ENCODE data around the gene STK35.

DNA sequence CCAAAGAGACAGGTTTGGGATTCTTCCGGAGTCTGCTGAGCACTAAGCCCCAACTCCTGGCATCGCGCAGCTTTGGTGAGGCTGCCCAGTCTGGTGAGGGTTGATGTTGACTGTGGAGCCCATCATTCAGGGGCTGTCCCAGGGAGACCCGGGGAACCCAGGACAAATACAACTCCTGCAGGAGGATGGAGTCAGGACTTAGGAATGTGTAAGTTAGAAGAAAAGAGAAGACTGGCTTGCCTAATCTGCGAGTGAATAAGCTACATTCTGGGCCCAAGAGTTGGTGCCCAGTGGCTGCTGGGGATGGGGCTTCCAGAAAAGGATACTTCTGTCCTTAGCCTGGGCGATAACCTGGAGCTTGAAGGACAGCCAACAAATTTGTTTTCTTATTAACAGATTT, 47.9 kb downstream of the STK35 start:
- TF ChIP-seq, protein P1, sequence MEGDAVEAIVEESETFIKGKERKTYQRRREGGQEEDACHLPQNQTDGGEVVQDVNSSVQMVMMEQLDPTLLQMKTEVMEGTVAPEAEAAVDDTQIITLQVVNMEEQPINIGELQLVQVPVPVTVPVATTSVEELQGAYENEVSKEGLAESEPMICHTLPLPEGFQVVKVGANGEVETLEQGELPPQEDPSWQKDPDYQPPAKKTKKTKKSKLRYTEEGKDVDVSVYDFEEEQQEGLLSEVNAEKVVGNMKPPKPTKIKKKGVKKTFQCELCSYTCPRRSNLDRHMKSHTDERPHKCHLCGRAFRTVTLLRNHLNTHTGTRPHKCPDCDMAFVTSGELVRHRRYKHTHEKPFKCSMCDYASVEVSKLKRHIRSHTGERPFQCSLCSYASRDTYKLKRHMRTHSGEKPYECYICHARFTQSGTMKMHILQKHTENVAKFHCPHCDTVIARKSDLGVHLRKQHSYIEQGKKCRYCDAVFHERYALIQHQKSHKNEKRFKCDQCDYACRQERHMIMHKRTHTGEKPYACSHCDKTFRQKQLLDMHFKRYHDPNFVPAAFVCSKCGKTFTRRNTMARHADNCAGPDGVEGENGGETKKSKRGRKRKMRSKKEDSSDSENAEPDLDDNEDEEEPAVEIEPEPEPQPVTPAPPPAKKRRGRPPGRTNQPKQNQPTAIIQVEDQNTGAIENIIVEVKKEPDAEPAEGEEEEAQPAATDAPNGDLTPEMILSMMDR (IDR thresholded peaks at IDR 0.05): no peak
- TF ChIP-seq EZH2phosphoT487 (IDR thresholded peaks at IDR 0.05): no peak
